ENCODE measurements around the gene PSMD13.
"Not testable (repeated sequence)": the region's sequence is repeated elsewhere in the genome, so short reads cannot be mapped to it uniquely, and the experiment has no call there.

Gene PSMD13

GRCh38 chr11:218815-219593 lies 17.8 kb upstream of the PSMD13 start:
- no peak for DNase-seq

- DNase-seq: not testable (repeated sequence)
These were observed 16.0 kb upstream of the PSMD13 start for GRCh38 chr11:220641-221215.

GRCh38 chr11:221539-221938 lies 15.2 kb upstream of the PSMD13 start:
- DNase-seq: no peak

GRCh38 chr11:221998-222789 lies 14.6 kb upstream of the PSMD13 start:
- no peak for DNase-seq

- no peak for DNase-seq
These were observed 13.6 kb upstream of the PSMD13 start for GRCh38 chr11:223026-223789.

GRCh38 chr11:223884-224283 lies 12.9 kb upstream of the PSMD13 start:
- no peak for DNase-seq

GRCh38 chr11:224424-224823 lies 12.4 kb upstream of the PSMD13 start:
- no peak for DNase-seq

- DNase-seq: no peak
These were observed 10.9 kb upstream of the PSMD13 start for GRCh38 chr11:225734-226453.

GRCh38 chr11:227824-228379 lies 8.9 kb upstream of the PSMD13 start:
- no peak for DNase-seq

GRCh38 chr11:230431-230830 lies 6.3 kb upstream of the PSMD13 start:
- DNase-seq: no peak

- DNase-seq: no peak
These were observed 3.8 kb upstream of the PSMD13 start for GRCh38 chr11:232783-233565.

GRCh38 chr11:235180-235579 lies 1.6 kb upstream of the PSMD13 start:
- DNase-seq: no peak

GRCh38 chr11:235609-235996 lies 1.2 kb upstream of the PSMD13 start:
- DNase-seq: peak; percentile 18

- peak; percentile 87 for DNase-seq
These were observed 591 bp upstream of the PSMD13 start, which contains the start of gene SIRT3 for GRCh38 chr11:235997-236773. Gene SIRT3, minus strand, starts transcription at chr11:236342. Its CDS starts 14 bp downstream, at chr11:236328.

- not testable (repeated sequence) for DNase-seq
These were observed 1.6 kb downstream of the PSMD13 start for GRCh38 chr11:238346-238745.

- DNase-seq: no peak
These were observed 3.5 kb downstream of the PSMD13 start for GRCh38 chr11:240315-240714.

GRCh38 chr11:241634-242033 lies 4.9 kb downstream of the PSMD13 start:
- DNase-seq: no peak

GRCh38 chr11:244376-244775 lies 7.6 kb downstream of the PSMD13 start:
- no peak for DNase-seq

GRCh38 chr11:249062-249461 lies 12.3 kb downstream of the PSMD13 start:
- no peak for DNase-seq

GRCh38 chr11:250274-250673 lies 13.5 kb downstream of the PSMD13 start:
- no peak for DNase-seq
